ENCODE results near the gene CTSA. TPM values are rescaled to one million over a fixed set of nuclear protein-coding genes. Genes with fewer than 3 reads are reported as not detected.

Gene CTSA
- total RNA-seq, 1 experiment from 2014 or later = 282 TPM

DNA sequence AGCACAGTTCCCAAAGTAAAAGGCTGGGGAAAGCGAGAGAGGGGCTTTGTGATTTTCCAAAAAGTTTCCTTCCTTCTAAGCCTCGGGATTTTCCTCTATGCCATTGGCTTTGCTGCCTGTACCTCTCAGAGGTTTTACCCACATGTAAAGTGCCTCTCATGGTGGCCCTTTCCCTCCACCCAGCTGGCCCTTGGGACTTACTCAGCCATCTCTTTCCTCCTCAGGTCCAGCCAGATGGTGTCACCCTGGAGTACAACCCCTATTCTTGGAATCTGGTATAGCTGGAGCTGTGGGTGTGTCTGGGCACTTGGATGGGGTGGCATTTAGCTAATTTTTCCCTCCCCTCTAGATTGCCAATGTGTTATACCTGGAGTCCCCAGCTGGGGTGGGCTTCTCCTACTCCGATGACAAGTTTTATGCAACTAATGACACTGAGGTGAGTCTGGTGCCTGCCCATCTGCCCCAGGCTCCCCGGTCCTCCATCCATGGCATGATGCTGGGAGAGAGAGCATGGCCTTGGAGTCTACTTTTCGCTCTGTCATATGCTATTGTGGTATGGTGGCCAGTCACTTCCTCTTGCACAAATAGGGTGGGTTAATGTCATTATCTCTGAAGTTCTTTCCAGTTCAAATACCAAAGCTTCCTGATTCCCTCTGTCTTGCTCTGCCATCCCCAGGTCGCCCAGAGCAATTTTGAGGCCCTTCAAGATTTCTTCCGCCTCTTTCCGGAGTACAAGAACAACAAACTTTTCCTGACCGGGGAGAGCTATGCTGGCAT, 1.1 kb downstream of the CTSA start:
- H3K36me3 Mint-ChIP-seq (ENCODE audit: insufficient read depth, unreplicated experiment) = peaks cover 68% of the 10 kb centered on the region
- H3K4me3 Mint-ChIP-seq (ENCODE audit: unreplicated experiment) = peak overlapping the region; percentile 95
- intact Hi-C loops (cut with micrococcal nuclease; ENCODE audit: unreplicated experiment) = loop anchor here (5.0 kb wide), 1 partner anchor 80 kb away; the partner anchor contains the start of gene UBE2C
- Histone ChIP-seq H3K27me3 (replicated peaks; ENCODE audit: control insufficient read depth, insufficient read depth, low read length) (no peaks in the 10 kb centered on the region), H3K4me1 (peaks cover 8% of the 10 kb centered on the region), H3K9me3 (no peaks in the 10 kb centered on the region), H3K36me3 (ENCODE audit: control insufficient read depth, insufficient read depth, low read length) (peaks cover 12% of the 10 kb centered on the region), H3K4me3 (ENCODE audit: low read depth, low read length) (peak overlapping the region; percentile 94)
- H3K9me3 Mint-ChIP-seq (ENCODE audit: unreplicated experiment) = no peaks in the 10 kb centered on the region
- no TSS peak for BruUV-seq (replicated peaks)
- H3K27me3 Mint-ChIP-seq (ENCODE audit: insufficient read depth, unreplicated experiment) = no peaks in the 10 kb centered on the region
- DNase-seq = peak in 1 of 2 experiments; percentile 47
- TF ChIP-seq, protein P1, sequence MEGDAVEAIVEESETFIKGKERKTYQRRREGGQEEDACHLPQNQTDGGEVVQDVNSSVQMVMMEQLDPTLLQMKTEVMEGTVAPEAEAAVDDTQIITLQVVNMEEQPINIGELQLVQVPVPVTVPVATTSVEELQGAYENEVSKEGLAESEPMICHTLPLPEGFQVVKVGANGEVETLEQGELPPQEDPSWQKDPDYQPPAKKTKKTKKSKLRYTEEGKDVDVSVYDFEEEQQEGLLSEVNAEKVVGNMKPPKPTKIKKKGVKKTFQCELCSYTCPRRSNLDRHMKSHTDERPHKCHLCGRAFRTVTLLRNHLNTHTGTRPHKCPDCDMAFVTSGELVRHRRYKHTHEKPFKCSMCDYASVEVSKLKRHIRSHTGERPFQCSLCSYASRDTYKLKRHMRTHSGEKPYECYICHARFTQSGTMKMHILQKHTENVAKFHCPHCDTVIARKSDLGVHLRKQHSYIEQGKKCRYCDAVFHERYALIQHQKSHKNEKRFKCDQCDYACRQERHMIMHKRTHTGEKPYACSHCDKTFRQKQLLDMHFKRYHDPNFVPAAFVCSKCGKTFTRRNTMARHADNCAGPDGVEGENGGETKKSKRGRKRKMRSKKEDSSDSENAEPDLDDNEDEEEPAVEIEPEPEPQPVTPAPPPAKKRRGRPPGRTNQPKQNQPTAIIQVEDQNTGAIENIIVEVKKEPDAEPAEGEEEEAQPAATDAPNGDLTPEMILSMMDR (IDR thresholded peaks at IDR 0.05; ENCODE audit: insufficient read depth in 1 of 2, low read depth in 1 of 2, low read length in 1 of 2, severe bottlenecking in 1 of 2, unreplicated experiment in 1 of 2) = peak in 1 of 2 experiments; percentile 21
- H3K27ac Mint-ChIP-seq (ENCODE audit: unreplicated experiment) = peak overlapping the region; percentile 95
- H3K4me1 Mint-ChIP-seq (ENCODE audit: low read depth, unreplicated experiment) = peaks cover 36% of the 10 kb centered on the region
- CTCF ChIA-PET = interaction anchor here (1.0 to 4.3 kb wide), 7 partner anchors 11 to 93 kb away, joined by 3 to 49 read pairs (median 5); partner anchors contain the start of genes PCIF1 and ZSWIM1
- POLR2A ChIA-PET = interaction anchor here (3.1 to 3.2 kb wide), 2 partner anchors 11 to 42 kb away, joined by 34 to 53 read pairs; partner anchors contain the start of genes PCIF1 and ZSWIM1

DNA sequence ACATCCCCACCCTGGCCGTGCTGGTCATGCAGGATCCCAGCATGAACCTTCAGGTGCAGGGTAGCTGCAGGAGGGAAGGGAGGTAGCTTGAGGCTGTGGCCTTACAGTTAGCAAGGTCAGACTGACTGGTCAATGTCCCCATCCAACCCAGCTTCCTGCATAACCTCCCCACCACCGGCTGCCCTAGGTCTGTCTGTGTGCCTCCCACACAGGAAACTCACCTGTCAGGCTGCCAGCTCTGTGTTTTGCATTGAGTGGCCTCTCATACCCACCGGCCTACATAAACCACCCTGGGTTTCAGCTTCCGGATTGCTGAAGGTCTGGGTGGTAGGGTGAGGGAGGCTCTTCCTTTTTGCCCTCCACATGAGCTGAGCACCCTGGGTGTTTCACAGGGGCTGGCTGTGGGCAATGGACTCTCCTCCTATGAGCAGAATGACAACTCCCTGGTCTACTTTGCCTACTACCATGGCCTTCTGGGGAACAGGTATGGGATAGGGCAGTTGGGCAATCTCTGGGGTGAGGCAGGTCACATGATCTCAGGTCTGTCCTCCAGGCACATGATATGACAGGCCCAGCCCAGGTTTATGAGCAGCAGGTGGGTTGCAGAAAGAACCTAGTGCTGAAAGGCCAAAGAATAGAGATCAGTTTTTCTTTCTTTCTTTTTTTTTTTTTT, 1.8 kb downstream of the CTSA start:
- no peaks in the 10 kb centered on the region for H3K9me3 ChIP-seq
- Mint-ChIP-seq H3K4me3 (ENCODE audit: unreplicated experiment) (peak overlapping the region; percentile 95), H3K36me3 (ENCODE audit: insufficient read depth, unreplicated experiment) (peaks cover 75% of the 10 kb centered on the region), H3K27me3 (ENCODE audit: insufficient read depth, unreplicated experiment) (no peaks in the 10 kb centered on the region), H3K4me1 (ENCODE audit: low read depth, unreplicated experiment) (peaks cover 36% of the 10 kb centered on the region), H3K9me3 (ENCODE audit: unreplicated experiment) (no peaks in the 10 kb centered on the region), H3K27ac (ENCODE audit: unreplicated experiment) (peak overlapping the region; percentile 95)
- peaks cover 8% of the 10 kb centered on the region for H3K4me1 ChIP-seq
- POLR2A ChIA-PET = interaction anchor here (3.1 to 3.2 kb wide), 2 partner anchors 12 to 41 kb away, joined by 34 to 53 read pairs; partner anchors contain the start of genes PCIF1 and ZSWIM1
- BruUV-seq (replicated peaks) = no TSS peak
- TF ChIP-seq, protein P1 (IDR thresholded peaks at IDR 0.05; ENCODE audit: insufficient read depth in 1 of 2, low read depth in 1 of 2, low read length in 1 of 2, severe bottlenecking in 1 of 2, unreplicated experiment in 1 of 2) = no peak
- CTCF ChIA-PET = interaction anchor here (1.4 to 4.3 kb wide), 4 partner anchors 12 to 77 kb away, joined by 3 to 49 read pairs (median 20); partner anchors contain the start of genes PCIF1 and ZSWIM1
- no peak overlapping the region for H3K4me3 ChIP-seq (ENCODE audit: low read depth, low read length)
- H3K36me3 ChIP-seq (ENCODE audit: control insufficient read depth, insufficient read depth, low read length) = peaks cover 13% of the 10 kb centered on the region
- DNase-seq = peak in 1 of 2 experiments; percentile 44
- H3K27me3 ChIP-seq (replicated peaks; ENCODE audit: control insufficient read depth, insufficient read depth, low read length) = no peaks in the 10 kb centered on the region
- intact Hi-C loops (cut with micrococcal nuclease; ENCODE audit: unreplicated experiment) = loop anchor here (5.0 kb wide), 1 partner anchor 81 kb away; the partner anchor contains the start of gene UBE2C

DNA sequence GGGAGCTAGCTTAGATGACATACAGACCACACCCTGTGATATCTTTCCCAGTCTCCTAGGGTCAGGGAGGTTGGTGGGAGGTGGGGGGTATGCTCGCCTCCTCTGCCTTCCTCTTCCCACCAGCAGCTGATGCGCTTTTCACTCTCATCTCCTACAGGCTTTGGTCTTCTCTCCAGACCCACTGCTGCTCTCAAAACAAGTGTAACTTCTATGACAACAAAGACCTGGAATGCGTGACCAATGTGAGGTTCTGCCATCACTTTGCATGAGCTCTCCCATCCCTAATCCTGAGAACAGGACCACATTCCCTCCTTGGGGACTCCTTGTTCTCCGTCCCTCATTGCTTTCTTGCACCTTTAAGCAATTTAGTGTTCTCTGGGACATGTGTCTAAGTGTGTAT, 2.7 kb downstream of the CTSA start:
- DNase-seq = no peak
- Mint-ChIP-seq H3K36me3 (ENCODE audit: insufficient read depth, unreplicated experiment) (peaks cover 77% of the 10 kb centered on the region), H3K9me3 (ENCODE audit: unreplicated experiment) (no peaks in the 10 kb centered on the region), H3K27me3 (ENCODE audit: insufficient read depth, unreplicated experiment) (no peaks in the 10 kb centered on the region), H3K4me1 (ENCODE audit: low read depth, unreplicated experiment) (peaks cover 36% of the 10 kb centered on the region), H3K27ac (ENCODE audit: unreplicated experiment) (no peak overlapping the region), H3K4me3 (ENCODE audit: unreplicated experiment) (peak overlapping the region; percentile 22)
- BruUV-seq (replicated peaks) = no TSS peak
- H3K4me1 ChIP-seq = peaks cover 8% of the 10 kb centered on the region
- intact Hi-C loops (cut with micrococcal nuclease; ENCODE audit: unreplicated experiment) = loop anchor here (5.0 kb wide), 1 partner anchor 82 kb away; the partner anchor contains the start of gene UBE2C
- H3K27me3 ChIP-seq (replicated peaks; ENCODE audit: control insufficient read depth, insufficient read depth, low read length) = no peaks in the 10 kb centered on the region
- ChIA-PET CTCF (no interaction called here), POLR2A (no interaction called here)
- no peak overlapping the region for H3K4me3 ChIP-seq (ENCODE audit: low read depth, low read length)
- H3K9me3 ChIP-seq = no peaks in the 10 kb centered on the region
- peaks cover 15% of the 10 kb centered on the region for H3K36me3 ChIP-seq (ENCODE audit: control insufficient read depth, insufficient read depth, low read length)
- TF ChIP-seq, protein P1 (IDR thresholded peaks at IDR 0.05; ENCODE audit: insufficient read depth in 1 of 2, low read depth in 1 of 2, low read length in 1 of 2, severe bottlenecking in 1 of 2, unreplicated experiment in 1 of 2) = no peak

Data from Caco-2 (cell line).